Activated CD4-positive, CD25-positive, alpha-beta regulatory T cell treated with anti-CD3 and anti-CD28 coated beads, Interleukin-2, amount 50 U/mL, for 16 hours (primary cell): ENCODE data around the gene ACTRT3.
"Not testable (repeated sequence)": the region's sequence is repeated elsewhere in the genome, so short reads cannot be mapped to it uniquely, and the experiment has no call there.

Source experiments
- DNase-seq: peaks from one replicate; pipeline ENCODE4 v3.0.0-alpha.2; 2020; ENCODE audit warnings: low read depth, low spot score

The ACTRT3 gene

DNA sequence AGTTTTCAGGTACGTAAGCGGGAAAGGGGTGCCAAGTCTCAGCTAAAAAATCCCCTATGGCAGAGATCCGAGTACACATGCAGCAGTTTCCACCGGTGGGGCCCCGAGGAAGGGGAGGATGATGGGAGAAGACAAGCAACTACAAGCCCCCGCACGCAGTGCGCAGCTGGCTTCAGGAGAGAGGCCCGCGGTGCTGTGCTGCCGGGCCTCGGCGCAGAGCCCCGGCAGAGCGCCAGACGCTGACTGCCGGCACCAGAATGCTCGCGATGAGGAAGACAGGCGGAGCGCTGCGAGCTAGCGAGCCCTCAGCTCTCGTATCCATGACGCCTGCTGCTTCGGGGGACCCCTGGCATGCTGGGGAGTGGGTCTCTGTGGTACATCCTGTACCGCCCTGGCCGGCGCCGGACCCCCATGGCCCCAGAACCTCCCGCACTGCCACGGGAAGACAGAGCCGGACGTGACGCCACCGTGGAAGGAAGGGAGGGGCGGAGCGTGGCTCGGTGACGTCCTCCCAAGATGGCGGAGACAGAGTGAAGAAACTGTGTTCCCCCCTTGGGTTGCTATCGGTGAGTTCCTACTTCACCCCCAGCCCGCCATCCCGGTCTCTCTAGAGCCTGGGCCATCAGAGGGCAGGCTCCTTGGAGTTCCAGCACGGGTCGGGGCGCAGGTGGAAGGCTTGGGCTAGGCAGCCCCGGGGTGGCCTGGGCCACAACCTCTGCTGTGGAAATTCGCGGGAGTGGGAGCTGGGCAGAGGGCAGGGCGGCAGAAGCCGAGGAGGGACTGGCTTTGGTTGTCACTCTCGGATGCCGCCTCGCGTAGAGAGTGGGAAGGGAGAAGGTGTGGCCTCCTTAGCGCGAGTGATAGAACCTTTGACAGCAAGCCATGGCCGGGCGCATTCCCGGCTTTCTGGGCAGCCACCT lies 3.8 kb upstream of the ACTRT3 start, which contains the start of gene MYNN:
MYNN (plus strand) TSS at position 500 of the 920 bp plus-strand sequence. CDS start 900 bp downstream, outside the sequence.
- peak; percentile 86 for DNase-seq

DNA sequence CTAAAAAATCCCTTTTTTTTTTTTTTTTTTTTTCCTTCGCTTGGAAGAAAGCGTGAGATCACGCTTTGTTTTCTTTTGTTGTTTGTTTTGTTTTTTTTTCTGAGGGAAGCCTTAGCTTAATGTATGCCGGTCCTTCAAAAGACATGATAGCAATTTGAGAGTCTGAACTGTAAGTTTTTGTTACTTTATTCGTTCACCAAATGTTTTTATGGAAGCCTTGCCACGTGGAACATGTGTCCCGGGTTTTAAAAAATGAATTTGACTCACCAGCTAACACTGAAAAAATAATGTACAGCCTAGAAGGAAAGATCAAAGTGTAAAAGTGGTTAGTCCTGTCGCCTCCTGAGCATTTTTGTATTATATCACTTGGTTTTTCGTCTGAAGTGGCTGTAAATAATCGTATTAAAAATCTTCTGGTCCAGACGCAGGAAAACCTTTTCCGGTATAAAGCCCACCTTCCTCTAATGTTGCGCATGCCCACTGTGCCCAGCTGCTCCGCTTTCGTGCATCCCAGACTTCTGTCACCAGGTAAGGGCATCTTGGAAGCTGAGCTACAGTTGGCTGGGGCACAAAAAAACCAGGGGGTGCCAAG lies 3.0 kb upstream of the ACTRT3 start:
- DNase-seq: no peak

DNA sequence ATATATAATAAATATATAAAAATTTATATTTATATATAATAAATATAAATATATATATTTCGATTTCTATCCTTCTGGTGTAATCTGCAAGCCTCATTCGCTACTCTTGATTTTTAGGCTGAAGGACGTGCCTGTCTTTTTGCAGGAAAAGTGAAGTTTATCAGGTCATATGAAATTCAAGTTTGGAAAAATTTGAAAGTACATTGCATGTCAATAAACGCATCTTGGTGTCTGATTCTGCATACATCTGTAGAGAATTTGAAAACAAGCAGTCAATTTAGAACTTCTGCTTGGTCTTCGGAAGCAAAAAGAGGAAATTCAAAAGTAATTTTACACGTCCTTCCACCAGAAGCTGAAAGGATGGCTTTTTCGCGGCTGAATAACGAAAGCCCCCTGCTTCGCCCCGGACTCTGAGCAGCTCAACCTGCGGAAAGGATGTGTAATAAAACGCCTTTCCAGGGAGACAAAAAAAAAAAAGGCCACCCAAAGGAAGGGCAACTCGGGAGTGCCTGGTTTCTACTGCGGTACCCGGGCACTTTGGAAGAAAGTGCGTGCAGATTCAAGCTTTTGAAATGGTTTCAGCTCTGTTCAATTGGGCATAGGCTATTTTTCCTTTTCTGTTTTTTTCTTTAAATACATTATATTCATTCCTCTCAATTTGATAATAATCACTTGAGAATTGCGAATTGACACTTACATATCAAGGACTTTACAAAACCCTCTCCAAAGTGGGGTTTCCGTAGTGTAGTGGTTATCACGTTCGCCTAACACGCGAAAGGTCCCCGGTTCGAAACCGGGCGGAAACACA lies 2.3 kb upstream of the ACTRT3 start:
- DNase-seq: peak; percentile 61

GRCh38 chr3:169764882-169765612 lies 4.3 kb downstream of the ACTRT3 start, which contains the start of gene TERC:
TERC (minus strand) TSS chr3:169765060.
- peak; percentile 84 for DNase-seq

DNA sequence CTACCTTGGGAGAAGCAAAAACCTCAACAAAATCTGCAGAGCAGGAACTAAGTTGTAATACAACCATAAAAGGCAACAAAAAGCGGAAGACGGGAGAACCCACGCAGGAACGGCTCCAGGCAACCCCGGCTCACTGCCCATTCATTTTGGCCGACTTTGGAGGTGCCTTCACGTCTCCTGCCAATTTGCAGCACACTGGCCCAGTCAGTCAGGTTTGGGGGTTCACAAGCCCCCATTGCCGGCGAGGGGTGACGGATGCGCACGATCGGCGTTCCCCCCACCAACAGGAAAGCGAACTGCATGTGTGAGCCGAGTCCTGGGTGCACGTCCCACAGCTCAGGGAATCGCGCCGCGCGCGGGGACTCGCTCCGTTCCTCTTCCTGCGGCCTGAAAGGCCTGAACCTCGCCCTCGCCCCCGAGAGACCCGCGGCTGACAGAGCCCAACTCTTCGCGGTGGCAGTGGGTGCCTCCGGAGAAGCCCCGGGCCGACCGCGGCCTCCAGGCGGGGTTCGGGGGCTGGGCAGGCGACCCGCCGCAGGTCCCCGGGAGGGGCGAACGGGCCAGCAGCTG lies 5.0 kb downstream of the ACTRT3 start:
- no peak for DNase-seq

DNA sequence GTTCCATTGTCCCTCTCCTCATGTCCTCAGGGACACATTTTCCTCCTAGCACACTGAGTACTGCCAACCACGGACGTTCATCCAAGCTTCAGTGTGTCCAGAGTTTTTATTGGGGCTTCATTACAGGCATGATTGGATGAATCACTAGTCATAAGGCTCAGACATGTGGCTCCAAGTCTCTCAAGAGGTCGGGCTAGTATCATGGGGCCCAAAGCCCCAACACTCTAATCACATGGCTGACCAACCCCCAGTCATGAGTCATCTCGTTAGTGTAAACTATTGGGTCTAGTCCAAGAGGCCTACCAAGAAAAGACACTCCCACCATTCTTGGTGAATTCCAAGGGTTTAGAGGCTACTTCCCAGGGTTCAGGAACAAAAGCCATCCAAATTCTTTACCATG lies 8.9 kb downstream of the ACTRT3 start:
- DNase-seq: no peak

- no peak for DNase-seq
Observed at GRCh38 chr3:169759256-169759655, 10.1 kb downstream of the ACTRT3 start.

DNA sequence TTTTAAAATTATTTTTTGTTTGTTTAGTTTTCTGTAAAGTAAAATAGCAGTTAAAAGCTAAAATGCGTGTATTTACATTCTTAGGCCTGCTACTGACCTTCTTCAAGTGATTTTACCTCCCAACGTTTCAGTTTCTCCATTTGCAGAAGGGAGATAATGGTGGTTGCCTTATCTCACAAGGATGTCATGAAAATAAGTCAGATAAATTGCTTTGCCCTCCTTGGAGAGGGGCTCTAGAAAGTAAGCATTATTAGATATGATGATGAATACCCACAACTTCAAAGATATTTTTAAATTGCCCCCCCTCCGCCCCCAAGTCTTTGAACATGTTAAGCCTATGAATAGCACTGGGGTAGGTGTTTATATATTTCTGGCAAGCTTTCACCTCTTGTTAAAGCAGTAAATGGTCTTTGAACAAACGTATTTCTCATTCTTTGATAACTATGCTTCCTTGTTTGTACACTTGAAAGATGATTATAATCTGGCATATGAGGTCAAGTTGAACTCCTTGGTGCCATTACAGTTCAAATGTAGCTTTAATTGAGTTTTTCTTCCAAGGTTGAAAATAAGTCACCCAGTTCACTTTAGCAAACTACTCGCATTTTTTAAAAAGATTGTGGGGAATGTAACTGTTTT lies 10.9 kb downstream of the ACTRT3 start:
- no peak for DNase-seq

- DNase-seq: no peak
Observed at GRCh38 chr3:169755488-169755887, 13.9 kb downstream of the ACTRT3 start.

- no peak for DNase-seq
Observed at GRCh38 chr3:169754711-169755110, 14.7 kb downstream of the ACTRT3 start.

GRCh38 chr3:169751875-169752274 lies 17.5 kb downstream of the ACTRT3 start:
- no peak for DNase-seq

DNA sequence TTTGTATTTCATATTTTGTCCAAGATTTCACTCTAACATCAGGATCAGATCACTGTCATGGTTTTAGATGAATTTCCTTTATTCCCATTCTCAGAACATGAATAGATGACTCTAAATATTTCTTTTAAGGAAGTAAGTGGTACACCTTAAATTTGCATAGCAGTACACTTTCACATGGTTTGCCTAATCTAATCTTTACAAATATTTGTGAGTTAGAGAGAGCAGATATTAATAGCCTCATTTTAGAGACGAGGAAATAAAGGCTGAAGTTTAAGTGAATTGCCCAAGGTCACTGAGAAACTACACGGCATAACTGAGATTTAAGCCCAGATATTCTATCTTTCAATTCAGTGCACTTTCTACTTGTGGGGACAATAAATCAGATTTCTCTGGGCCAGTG lies 18.7 kb downstream of the ACTRT3 start:
- DNase-seq: no peak

- DNase-seq: no peak
Observed at GRCh38 chr3:169748670-169749069, 20.7 kb downstream of the ACTRT3 start.

- DNase-seq: no peak
Observed at GRCh38 chr3:169746924-169747323, 22.4 kb downstream of the ACTRT3 start.

DNA sequence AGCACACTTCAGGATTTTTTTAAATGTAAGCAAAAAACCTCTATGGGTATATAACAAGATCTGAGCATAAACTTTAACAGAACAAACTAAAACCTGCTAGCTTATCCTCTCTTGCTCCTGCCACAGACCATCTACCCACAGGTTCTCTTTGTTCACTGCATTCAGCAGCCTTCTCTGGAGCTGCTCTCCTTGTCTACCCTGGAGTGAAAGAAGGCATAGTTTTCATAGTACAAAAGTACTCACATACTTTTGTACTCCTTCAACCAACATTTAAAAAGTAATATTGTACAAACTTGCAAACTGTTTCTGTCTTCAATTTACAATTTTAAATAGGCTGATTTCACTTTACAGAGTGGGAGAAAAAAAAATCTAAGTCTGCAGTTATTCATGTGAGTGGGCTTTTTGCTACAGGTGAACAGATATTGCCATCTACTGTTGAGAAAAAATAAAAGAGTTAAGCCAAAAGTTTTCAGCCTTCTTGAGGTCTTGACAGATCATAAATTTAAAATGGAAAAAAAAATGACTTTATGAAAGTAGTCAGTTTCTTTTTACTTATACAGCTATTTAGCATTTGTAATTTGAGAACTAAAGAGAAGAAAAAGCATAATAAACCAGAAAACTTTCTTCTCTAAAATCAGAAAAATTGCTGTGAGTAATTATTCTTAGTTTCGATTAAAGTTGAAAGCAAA lies 24.9 kb downstream of the ACTRT3 start:
- DNase-seq: no peak

DNA sequence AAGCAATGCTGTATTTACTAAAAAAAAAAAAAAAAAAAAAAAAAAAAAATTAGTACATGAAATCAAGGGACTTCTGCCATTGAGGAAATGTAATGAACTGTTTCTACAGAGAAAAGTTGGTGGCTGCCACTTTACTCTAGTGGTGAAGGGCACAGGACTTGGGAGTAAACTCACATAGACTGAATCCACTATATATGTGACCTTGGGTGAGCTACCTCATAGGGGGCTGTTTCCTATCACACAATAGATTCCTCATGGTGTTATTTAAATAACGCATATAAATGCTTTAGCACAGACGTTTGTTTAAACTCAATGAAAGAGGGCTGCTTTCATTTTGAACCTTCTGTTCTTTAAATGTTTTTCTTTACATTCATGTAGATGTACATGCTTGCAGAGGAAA lies 30.3 kb downstream of the ACTRT3 start:
- DNase-seq: no peak

GRCh38 chr3:169731857-169732256 lies 37.5 kb downstream of the ACTRT3 start:
- not testable (repeated sequence) for DNase-seq

DNA sequence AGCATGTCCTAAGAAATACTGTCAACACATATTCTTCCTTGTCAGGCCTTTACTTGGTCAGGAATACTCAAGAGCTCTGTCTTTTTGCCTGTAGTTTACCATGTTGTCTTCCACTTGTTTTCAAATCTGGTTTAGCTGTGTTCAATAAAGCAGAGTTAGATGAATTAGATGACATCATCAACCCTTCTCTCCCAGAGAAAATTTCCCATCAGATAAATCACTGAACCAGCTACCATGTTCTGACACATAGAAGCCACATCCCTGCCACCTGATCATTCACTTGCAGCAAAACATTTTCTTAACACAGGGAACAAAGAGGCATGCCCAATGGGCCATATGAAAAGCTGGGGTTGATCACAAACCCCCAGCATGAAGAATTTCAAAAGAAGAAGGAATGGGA lies 46.6 kb downstream of the ACTRT3 start:
- no peak for DNase-seq

DNA sequence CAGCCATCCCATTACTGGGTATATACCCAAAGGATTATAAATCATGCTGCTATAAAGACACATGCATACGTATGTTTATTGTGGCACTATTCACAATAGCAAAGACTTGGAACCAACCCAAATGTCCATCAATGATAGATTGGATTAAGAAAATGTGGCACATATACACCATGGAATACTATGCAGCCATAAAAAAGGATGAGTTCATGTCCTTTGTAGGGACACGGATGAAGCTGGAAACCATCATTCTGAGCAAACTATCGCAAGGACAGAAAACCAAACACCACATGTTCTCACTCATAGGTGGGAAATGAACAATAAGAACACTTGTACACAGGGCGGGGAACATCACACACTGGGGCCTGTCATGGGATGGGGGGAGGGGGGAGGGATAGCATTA lies 50.9 kb downstream of the ACTRT3 start:
- DNase-seq: not testable (repeated sequence)
